Spleen (tissue), 7 donors: Measurements from ENCODE around the gene TOMM20.

Experiments
- POLR2A ChIP-seq, 3 donors: fragments of 450-650 bp; IDR thresholded peaks; one replicate each; pipeline ENCODE4 v1.5.1; 2017; ENCODE audit warnings: antibody characterized with exemption in 3 of 3, mild to moderate bottlenecking in 1 of 3
- POLR2AphosphoS5 ChIP-seq, 3 donors: sonication (generic); formaldehyde crosslinking; IDR thresholded peaks; one replicate each; pipeline ENCODE4 v1.5.1; 2017; ENCODE audit warnings: antibody characterized with exemption in 3 of 3
- TF ChIP-seq, protein P1 (sequence below), 11 experiments: fragments of 200-600 bp in 7 of 11; fragments of 450-650 bp in 4 of 11; sonication (generic) in 4 of 11; IDR thresholded peaks in 8 of 11; conservative IDR thresholded peaks in 3 of 11; 1 replicate in 7 of 11; 2 replicates in 4 of 11; pipeline versions ENCODE4 v1.4.0 to v1.8.0; 2016 to 2021; ENCODE audit warnings: antibody characterized with exemption in 11 of 11, inconsistent platforms in 4 of 11, mild to moderate bottlenecking in 1 of 11
- donor health status: DM: no; HTN: no; CAD: no; lungs with moderate emphysema.
- donor health status: DM: no; HTN: no; CAD: no.
- donor health status: DM: no; HTN: no; CAD: no.

DNA sequence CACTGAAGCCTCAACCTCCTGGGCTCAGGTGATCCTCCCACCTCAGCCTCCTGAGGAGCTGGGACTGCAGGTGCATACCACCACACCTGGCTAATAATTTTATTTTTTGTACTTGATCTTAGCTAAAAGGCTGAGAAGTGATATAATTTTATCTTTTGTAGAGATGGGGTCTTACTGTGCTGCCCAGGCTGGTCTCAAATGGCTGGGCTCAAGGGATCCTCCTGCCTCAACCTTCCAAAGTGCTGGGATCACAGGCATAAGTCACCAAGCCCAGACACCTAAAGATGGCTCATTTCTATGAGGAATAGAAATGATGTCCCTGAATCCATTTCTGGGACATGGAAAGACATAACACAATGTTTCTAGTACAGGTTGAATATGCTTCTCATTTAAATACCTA lies 57.8 kb downstream of the TOMM20 start:
- TF ChIP-seq POLR2A (IDR thresholded peaks at IDR 0.05) = no peak
- TF ChIP-seq, protein P1, sequence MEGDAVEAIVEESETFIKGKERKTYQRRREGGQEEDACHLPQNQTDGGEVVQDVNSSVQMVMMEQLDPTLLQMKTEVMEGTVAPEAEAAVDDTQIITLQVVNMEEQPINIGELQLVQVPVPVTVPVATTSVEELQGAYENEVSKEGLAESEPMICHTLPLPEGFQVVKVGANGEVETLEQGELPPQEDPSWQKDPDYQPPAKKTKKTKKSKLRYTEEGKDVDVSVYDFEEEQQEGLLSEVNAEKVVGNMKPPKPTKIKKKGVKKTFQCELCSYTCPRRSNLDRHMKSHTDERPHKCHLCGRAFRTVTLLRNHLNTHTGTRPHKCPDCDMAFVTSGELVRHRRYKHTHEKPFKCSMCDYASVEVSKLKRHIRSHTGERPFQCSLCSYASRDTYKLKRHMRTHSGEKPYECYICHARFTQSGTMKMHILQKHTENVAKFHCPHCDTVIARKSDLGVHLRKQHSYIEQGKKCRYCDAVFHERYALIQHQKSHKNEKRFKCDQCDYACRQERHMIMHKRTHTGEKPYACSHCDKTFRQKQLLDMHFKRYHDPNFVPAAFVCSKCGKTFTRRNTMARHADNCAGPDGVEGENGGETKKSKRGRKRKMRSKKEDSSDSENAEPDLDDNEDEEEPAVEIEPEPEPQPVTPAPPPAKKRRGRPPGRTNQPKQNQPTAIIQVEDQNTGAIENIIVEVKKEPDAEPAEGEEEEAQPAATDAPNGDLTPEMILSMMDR (IDR thresholded peaks at IDR 0.05 in 8 of 11, conservative IDR thresholded peaks at IDR 0.05 in 3 of 11) = no peak
- TF ChIP-seq POLR2AphosphoS5 (IDR thresholded peaks at IDR 0.05) = no peak
